SK-N-MC (cell line): Measurements from ENCODE around the gene DBX1.

Experiments used
- DNase-seq: peaks from one replicate; pipeline ENCODE4 v3.0.0-alpha.2; 2011; ENCODE audit warnings: low read depth, low spot score
- H3K27ac ChIP-seq: fragments of 200-600 bp; sonication (generic); 2 replicates; pipeline ENCODE4 v1.5.1; 2016; ENCODE audit warnings: mixed run types
- H3K36me3 ChIP-seq: fragments of 200-600 bp; sonication (generic); 2 replicates; pipeline ENCODE4 v1.6.1; 2017; ENCODE audit warnings: antibody characterized with exemption, low read length, mixed read lengths; ENCODE audit not compliant: insufficient read depth
- H3K4me3 ChIP-seq: fragments of 200-600 bp; sonication (generic); 2 replicates; pipeline ENCODE4 v1.5.1; 2016
- H3K9ac ChIP-seq: fragments of 200-600 bp; sonication (generic); 2 replicates; pipeline ENCODE4 v1.8.0; 2017; ENCODE audit warnings: mixed run types, mixed read lengths; ENCODE audit not compliant: insufficient read length
- H3K9me3 ChIP-seq: fragments of 200-600 bp; sonication (generic); 2 replicates; pipeline ENCODE4 v1.6.1; 2017; ENCODE audit warnings: low read depth, mild to moderate bottlenecking, antibody characterized with exemption, low read length, moderate library complexity, mixed read lengths
- EZH2 ChIP-seq: fragments of 200-600 bp; sonication (generic); IDR thresholded peaks from one replicate; pipeline ENCODE4 v1.6.1; 2017; ENCODE audit warnings: antibody characterized with exemption
- FOXP2 ChIP-seq: optimal IDR thresholded peaks from 2 replicates; pipeline ENCODE3; 2011; ENCODE audit warnings: mild to moderate bottlenecking, moderate library complexity; ENCODE audit not compliant: insufficient read depth; ENCODE audit errors: extremely low read length, control extremely low read depth
- POLR2AphosphoS5 ChIP-seq: IDR thresholded peaks from 2 replicates; pipeline ENCODE4 v1.6.1; 2012; ENCODE audit warnings: mild to moderate bottlenecking, low read depth, low read length, borderline replicate concordance

DBX1 gene

DNA sequence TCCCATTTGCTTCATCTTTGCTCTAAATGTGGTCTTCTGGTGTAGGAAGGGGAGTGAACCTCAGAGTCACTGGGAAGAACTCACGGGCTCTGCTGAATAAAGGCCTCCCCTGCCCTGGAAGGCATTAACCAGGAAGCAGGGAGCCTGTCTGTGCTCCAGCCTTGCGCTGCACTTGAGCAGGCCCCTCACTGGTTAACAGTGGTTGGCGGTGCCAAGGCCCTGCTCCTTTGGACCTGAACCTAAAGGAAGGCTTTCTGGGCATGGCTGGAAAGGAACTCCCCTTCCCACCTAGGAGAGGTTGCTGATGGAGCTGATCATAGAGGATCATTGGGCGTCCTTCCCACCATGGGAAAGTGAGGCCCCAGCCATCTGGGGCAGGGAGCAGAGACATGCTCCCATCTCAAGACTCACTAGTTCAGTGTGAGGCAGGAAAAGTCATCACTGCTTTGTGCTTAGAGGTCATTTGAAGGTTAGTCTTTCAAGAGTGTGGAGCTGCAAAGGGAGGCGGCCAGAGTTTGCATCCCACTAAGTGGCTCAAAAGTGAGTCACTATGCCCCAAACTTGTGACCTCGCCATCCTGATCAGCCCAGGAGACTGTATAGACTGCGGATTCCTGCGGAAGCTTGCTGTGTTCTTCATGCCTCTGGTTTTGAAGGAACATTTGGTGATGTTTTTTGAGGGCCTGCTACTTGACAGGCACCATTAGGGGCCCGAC, 50.4 kb downstream of the DBX1 start:
- Histone ChIP-seq H3K9ac (no peak overlapping the region), H3K36me3 (no peaks in the 10 kb centered on the region), H3K27ac (no peak overlapping the region), H3K9me3 (no peaks in the 10 kb centered on the region), H3K4me3 (no peak overlapping the region)
- no peak for DNase-seq
- no peak for TF ChIP-seq POLR2AphosphoS5
- TF ChIP-seq FOXP2, result no peak
- TF ChIP-seq EZH2, result no peak
